GM11168 (cell line): ENCODE data around the gene BMPER.

Experiments used
- in situ Hi-C: fragments of 300-500 bp; cut with MboI; formaldehyde crosslinking; loops from one replicate; pipeline ENCODE4 v1.12.0; 2022; ENCODE audit warnings: low sequenced_read_pairs; ENCODE audit not compliant: unreplicated experiment

BMPER gene

DNA sequence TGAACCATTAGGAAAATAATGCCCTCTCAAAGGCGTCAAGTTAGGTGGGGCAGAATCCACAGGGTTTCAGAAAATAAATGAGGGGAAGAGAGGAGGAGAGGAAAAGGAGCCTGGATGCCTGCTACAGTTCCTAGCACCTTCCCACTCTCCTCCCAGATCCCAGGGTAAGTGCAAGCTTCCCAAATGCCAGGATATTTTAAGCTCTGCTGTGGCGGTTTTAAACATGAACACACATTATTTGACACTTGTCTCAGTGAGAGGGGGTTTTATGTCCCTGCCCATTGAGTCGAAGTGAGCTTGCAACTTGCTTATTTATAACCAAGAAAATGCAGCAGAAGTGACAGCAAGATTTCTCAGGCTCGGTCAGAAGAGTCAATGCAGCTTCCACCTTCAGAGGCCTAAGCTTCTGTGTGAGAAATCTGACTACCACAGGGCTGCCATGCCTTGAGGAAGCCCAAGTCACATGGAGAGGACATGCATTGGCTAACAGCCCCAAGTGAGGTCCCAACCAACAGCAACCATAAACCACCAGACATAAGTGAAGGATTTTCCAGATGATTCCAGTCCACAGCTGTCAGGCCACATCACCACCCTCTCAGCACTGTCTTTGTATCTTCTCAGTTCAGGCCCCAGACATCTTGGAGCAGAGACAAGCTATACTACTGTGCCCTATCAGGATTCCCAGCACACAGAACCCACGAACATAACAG lies 17.9 kb upstream of the BMPER start:
- in situ Hi-C loops = no loop called here

DNA sequence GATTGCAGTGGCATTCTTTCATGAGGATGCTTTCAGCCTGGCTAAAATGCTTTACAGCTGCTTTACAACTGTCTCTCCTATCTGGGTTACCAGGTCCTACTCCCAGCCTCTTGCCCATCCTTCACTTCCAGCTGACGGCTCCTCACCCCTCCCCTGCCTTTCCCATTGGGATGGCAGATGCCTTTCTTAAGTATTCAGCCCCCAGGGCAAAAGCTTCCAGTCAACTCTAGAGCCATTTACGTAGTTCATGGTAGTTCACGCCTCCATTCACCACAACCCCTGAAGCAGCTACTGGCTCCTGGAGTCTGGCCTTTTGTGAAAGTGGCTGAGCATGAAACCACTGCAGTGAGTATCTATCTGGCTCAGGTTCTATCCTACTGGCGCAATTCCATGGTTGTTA lies 17.2 kb upstream of the BMPER start:
- in situ Hi-C loops = no loop called here

DNA sequence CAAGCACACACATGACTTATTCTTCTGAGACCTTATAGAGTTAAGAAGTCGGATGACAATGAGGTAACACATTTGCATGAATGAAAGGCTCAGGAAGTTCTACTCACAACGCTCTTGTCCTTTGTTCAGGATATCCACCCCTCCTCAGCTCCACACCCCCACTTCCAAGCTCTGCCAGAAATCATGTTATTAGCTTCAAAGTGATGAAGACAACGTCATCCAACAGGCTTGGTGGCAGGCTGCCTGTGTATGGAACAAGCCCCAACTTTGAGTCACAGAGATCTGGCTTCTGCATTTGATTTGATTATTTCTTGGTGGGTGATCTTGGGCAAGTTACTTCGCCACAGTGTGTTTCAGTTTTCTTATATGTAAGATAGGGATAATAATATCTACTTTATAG lies 12.4 kb upstream of the BMPER start:
- in situ Hi-C loops = no loop called here

DNA sequence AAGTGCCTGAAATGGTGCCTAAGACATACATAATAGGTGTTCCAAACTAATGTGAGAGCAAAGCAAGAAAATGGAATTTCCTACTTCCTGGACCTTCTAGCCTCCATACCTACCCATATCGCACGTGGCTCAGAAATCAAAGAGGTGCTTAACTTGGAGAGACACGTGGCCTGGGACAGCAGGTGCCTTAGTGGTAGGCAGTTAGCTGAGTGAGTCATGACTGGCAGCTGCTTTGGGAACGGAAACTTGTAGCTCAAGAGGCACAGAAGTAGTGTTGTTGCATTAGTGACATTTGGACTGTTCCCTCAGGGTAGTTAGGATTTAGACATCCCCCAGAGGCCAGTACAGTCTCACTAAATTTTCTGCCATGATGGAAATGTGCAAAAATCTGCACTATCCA lies 12.0 kb upstream of the BMPER start:
- in situ Hi-C loops = no loop called here

DNA sequence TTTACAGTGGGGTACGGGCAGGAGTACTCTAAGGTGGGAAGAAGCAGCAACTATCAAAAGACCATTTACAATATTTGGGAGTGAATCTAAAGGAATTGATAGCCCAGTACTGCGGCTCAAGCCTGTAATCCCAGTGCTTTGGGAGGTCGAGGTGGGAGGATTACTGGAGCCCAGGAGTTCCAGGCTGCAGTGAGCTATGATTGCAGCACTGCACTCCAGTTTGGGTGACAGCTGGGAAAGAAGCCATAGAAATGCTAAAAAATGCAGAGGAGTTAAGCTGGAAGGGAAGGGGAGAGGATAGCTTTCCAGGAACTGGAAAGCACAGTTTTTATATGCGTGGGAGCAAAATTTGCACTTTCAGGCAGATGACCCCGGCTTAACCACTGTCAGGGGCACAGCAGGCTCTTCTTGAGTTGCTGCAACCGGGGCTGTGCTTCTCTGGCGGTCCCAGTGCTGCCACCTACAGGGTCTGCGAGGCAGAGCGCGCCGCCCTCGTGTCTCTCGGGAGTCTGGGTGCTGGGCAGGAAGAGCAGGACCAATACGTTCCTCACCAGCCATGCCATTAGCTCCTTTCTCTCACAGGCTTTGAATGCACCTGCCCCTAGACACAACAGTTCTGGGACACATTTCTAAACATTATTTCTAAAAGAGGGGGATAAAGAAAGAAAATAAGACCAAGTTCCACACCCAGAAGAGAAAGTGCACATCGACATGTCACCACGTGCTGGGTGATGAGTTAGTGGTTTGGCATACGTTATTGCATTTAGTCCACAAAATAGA lies 10.1 kb upstream of the BMPER start:
- in situ Hi-C loops = no loop called here

- in situ Hi-C loops = no loop called here
Observed at GRCh38 chr7:33900501-33900900, 4.8 kb upstream of the BMPER start.

DNA sequence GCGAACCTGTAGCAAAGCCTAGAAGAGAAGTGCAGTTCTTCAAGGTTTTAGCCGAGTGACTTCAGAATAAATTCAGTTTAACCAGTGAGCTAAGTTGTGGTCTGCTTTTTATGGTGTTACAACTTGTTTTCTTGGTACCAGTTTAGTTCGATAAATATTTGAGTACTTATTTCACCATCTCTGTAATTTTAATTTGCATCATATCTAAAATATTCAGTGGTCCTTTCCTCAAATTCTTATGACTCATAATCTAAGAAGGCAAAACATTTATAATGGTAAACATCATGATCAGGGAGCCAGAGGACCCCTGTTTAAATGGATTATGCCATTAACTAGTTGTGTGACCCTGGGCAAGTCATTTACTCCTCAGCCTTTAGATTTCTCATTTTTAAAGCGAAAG lies 4.1 kb upstream of the BMPER start:
- in situ Hi-C loops = no loop called here

DNA sequence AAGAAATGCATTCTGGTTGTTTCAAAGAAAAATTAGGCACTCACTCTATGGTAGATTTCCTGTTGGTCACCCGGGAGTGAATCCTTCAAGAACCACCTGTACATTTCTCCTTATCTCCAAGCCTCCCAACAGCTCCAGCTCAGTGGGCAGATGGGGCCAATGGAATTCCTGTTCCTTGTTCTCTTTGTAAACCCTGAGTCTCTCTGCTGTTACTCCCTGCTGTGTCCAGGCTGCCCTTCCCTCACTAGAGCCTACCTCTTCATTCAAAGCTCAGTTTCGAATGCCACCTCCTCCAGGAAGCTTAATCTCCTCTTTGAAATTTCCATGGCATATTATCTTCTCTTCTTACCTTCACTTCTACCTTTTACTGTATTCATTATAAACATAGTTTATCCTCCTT lies 3.5 kb upstream of the BMPER start:
- in situ Hi-C loops = no loop called here

DNA sequence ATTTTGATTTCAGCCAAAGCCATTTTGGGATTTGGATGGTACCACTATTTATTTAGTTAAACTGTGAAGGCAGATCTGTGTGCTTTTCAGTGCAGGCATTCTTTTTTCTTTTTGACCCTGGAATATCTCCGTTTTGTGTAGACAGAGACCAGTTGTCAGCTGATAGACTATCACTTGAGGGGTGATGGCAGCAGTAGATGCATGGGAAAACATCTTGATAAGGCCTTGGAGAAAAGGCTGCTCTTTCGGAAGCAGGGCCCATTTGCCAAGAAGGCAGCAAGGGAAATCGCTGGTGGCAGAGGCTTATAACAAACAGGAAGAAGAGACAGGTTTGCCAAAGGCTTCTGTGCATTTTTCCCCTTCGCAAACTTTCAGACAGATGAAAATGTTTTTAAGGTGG lies 2.6 kb upstream of the BMPER start:
- in situ Hi-C loops = no loop called here

- in situ Hi-C loops = no loop called here
Observed at GRCh38 chr7:33903791-33904680, 1.3 kb upstream of the BMPER start.

DNA sequence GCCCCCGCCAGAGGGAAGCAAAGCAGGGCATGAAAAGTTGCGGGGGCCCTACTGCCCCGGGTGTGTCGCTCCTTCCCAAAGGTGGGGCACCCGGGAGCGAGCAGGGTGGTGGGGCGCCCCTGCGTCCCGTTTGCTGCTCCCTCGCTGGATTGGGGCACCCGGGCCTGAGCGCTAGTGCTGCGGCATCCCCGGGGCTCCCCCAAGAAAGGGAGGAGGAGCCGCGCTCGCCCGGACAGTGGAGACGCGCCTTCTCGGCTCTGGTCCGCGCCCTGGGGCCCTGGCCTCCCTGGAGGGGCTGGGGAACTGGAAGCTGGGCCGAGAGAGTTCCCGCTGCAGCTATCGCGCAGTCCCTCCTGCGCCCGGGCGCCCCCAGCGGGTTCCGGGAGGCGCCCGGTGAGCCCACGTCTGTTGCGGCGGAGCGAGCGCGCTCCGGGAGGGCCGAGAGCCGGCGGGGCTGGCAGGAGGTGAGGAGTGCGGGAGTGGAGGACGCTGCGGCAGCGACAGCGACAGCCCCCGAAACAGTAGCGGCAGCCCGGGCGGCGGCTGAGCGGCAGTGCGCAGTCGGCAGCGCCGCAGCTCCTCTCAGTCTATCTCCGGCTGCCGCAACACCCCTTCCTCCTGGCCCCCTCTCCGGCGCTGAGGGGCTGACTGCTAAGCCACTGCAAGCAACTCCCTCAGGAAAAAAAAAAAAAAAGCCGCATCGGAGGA lies 504 bp upstream of the BMPER start:
- in situ Hi-C loops = no loop called here

GRCh38 chr7:33906697-33907096 lies 1.4 kb downstream of the BMPER start:
- in situ Hi-C loops = no loop called here

GRCh38 chr7:33907625-33908024 lies 2.3 kb downstream of the BMPER start:
- in situ Hi-C loops = no loop called here

DNA sequence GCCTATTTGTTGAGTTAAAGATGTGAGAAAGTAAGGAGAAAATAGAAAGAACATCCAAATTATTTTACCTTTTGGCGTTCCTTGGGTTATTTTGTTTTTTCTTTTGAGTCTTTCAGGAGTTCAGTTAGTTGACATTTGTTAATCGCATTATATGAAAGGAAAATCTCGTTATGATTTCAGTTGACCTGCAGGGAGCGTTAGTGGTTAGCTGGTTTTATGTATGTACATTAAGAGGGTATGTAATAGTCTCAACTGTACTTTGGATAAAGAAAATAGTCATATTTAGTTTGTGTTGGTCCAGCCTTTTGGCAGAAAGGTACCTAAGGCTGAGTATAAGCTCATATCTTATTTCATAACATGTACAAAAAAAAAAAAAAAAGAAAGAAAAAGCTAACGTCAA lies 4.0 kb downstream of the BMPER start:
- in situ Hi-C loops = no loop called here

DNA sequence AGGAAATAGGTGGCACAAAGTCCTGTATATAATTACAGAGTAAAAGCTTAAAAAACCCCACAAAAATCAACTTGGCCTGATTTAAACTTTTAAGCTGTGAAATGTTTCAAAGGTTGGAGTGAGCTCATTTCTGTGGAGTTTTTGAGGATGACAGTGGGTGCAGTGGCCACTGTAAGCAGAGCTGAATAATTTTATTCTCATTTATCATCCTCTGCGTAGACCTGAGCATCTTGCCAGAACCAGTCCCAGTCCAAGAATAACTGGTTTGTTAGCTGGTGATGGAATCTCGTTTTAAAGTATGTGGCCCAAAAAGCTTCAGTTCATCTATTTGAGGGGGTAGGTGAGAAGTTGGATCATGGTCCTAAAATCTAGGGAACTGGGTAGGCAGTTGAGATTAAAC lies 4.4 kb downstream of the BMPER start:
- in situ Hi-C loops = no loop called here

GRCh38 chr7:33910756-33911155 lies 5.4 kb downstream of the BMPER start:
- in situ Hi-C loops = no loop called here

GRCh38 chr7:33916357-33917081 lies 11.2 kb downstream of the BMPER start:
- in situ Hi-C loops = no loop called here

DNA sequence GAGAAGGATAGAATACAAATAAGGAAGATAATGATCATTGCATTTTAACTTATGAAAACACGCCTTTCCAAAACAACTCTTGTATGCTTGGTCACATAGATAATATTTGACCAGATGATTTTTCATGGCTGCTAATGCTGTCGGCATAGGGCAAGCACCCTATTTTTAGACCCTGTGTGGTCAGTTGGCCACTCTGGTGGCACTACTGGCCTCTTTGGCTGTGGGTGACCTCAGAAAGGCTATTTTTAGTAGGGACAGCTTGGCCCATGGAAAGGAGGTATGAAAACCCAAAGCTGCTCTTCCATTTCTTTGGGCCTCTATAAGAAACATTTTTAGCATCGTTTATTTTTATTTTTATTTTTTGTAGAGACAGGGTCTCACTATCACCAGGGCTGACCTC lies 12.3 kb downstream of the BMPER start:
- in situ Hi-C loops = no loop called here

- in situ Hi-C loops = no loop called here
Observed at GRCh38 chr7:33918438-33919143, 13.3 kb downstream of the BMPER start.
